Pancreas (tissue), 10 donors: ENCODE data around the gene IFT81. TPM values are rescaled to one million over a fixed set of nuclear protein-coding genes. Genes with fewer than 3 reads are reported as not detected.

Experiments used
- ATAC-seq, 4 donors: fragments of 200-7000 bp; cut with Tn5 transposase; one replicate each; pipeline versions ENCODE4 v1.8.0 to v1.9.1; 2020; ENCODE audit warnings: mild to moderate bottlenecking in 4 of 4, moderate library complexity in 4 of 4
- DNase-seq, 6 donors: peaks; one replicate each; pipeline ENCODE4 v3.0.0-alpha.2; 2020
- FAIRE-seq: peaks from 2 replicates; lab custom pipeline; 2012; peaks lifted over from hg19 to GRCh38; lab: Jason Lieb, UNC
- H3K27ac ChIP-seq, 4 donors: fragments of 200-600 bp; sonication (generic); 1 replicate in 3 of 4; 2 replicates in 1 of 4; pipeline versions ENCODE4 v1.5.0 to v1.8.0; 2020
- H3K27me3 ChIP-seq, 4 donors: fragments of 200-600 bp; one replicate each; pipeline ENCODE4 v1.8.0; 2021
- H3K36me3 ChIP-seq, 3 donors: fragments of 200-600 bp; sonication (generic) in 1 of 3; one replicate each; pipeline versions ENCODE4 v1.5.0 to v1.8.0; 2020 to 2021
- H3K4me1 ChIP-seq, 3 donors: fragments of 200-600 bp; one replicate each; pipeline ENCODE4 v1.8.0; 2021
- H3K4me3 ChIP-seq, 4 donors: fragments of 200-600 bp; sonication (generic) in 2 of 4; one replicate each; pipeline versions ENCODE4 v1.5.0 to v1.8.0; 2020 to 2021
- H3K9me3 ChIP-seq, 4 donors: fragments of 200-600 bp; one replicate each; pipeline ENCODE4 v1.8.0; 2021
- CTCF ChIP-seq, 4 donors: fragments of 200-600 bp; sonication (generic) in 3 of 4; IDR thresholded peaks; one replicate each; pipeline versions ENCODE4 v1.5.0 to v1.8.0; 2021; ENCODE audit warnings: antibody characterized with exemption in 4 of 4
- WGBS, 2 donors: extraction: QIAGEN DNeasy Blood & Tissue Kit; methylation state at CpG; one replicate each; pipeline ENCODE4 v1.1.7; 2013; 5-methylcytosine and 5-hydroxymethylcytosine counted together
- intact Hi-C, 3 donors: fragments of 100-400 bp; cut with DNase I; formaldehyde crosslinking; loops; one replicate each; pipeline versions ENCODE4 v1.11.1 to v1.14.2; 2022
- polyA plus RNA-seq, 2 donors: library from polyadenylated mRNA; stranded (reverse); fragments of 200-250 nt; gene quantifications; one replicate each; pipeline ENCODE4 v1.2.3, GENCODE V29; 2013
- total RNA-seq, 6 donors: library from RNA; stranded (reverse); fragmentation: NEBNext Ultra II Directional in 4 of 6; extraction: Animal tissue kit (Norgen Biotek cat#: 25700) in 4 of 6; gene quantifications; one replicate each; pipeline versions ENCODE4 v1.2.1 to v1.2.4, GENCODE V29; 2021 to 2023
- donor health status: healthy with polysubstance abuse.
- donor health status: DM: no; HTN: no; CAD: no; lungs with moderate emphysema.
- donor health status: DM: no; HTN: no; CAD: no.
- donor health status: control.
- donor health status: control.
- donor health status: Bipolar disorder and iron deficiency.
- donor health status: DM: yes; HTN: yes; CAD: no.
- donor health status: DM: no; HTN: no; CAD: no.
- donor health status: DM: no; HTN: no; CAD: no.
- donor health status: DM: yes; HTN: yes; CAD: no.

IFT81 gene
- total and polyA plus RNA-seq, 8 donors: 2.1 to 7.2 (median 3.4) TPM

GRCh38 chr12:110256780-110257431 lies 132.7 kb downstream of the IFT81 start:
- Histone ChIP-seq H3K9me3 (no peaks in the 10 kb centered on the region), H3K36me3 (no peaks in the 10 kb centered on the region), H3K4me3 (no peak overlapping the region), H3K27ac (peak overlapping the region in 1 of 4 donors; percentile 3), H3K27me3 (no peaks in the 10 kb centered on the region), H3K4me1 (no peaks in the 10 kb centered on the region)
- intact Hi-C loops: no loop called here
- ATAC-seq (peak in 3 of 4 donors; percentile 45 to 72 (median 65)), FAIRE-seq (no peak), DNase-seq (no peak)
- 84 to 85% methylated on average over 12 of the region's 12 CpGs for whole genome bisulfite sequencing, 2 donors
- no peak for TF ChIP-seq CTCF (IDR thresholded peaks at IDR 0.05)

- no peak overlapping the region for H3K27ac ChIP-seq
- H3K36me3 ChIP-seq: no peaks in the 10 kb centered on the region
- DNase-seq (no peak), ATAC-seq (no peak), FAIRE-seq (no peak)
- 84 to 89% methylated on average over 12 of the region's 12 CpGs for WGBS, 2 donors
- no peaks in the 10 kb centered on the region for H3K27me3 ChIP-seq
- H3K4me1 ChIP-seq: no peaks in the 10 kb centered on the region
- no peak for TF ChIP-seq CTCF (IDR thresholded peaks at IDR 0.05)
- no peaks in the 10 kb centered on the region for H3K9me3 ChIP-seq
- intact Hi-C loops: no loop called here
- no peak overlapping the region for H3K4me3 ChIP-seq
These were observed 134.3 kb downstream of the IFT81 start for GRCh38 chr12:110258466-110258865.

- no peaks in the 10 kb centered on the region for H3K36me3 ChIP-seq
- H3K4me3 ChIP-seq: no peak overlapping the region
- H3K4me1 ChIP-seq: no peaks in the 10 kb centered on the region
- ATAC-seq: no peak
- TF ChIP-seq CTCF (IDR thresholded peaks at IDR 0.05): no peak
- no peak for DNase-seq
- WGBS, 2 donors: 74 to 80% methylated on average over 17 of the region's 17 CpGs
- no peak for FAIRE-seq
- no peak overlapping the region for H3K27ac ChIP-seq
- no peaks in the 10 kb centered on the region for H3K27me3 ChIP-seq
- intact Hi-C loops: no loop called here
- H3K9me3 ChIP-seq: no peaks in the 10 kb centered on the region
These were observed 138.6 kb downstream of the IFT81 start for GRCh38 chr12:110262442-110263388.

GRCh38 chr12:110266381-110266960 lies 142.3 kb downstream of the IFT81 start:
- ATAC-seq (no peak), DNase-seq (no peak), FAIRE-seq (no peak)
- Histone ChIP-seq H3K36me3 (no peaks in the 10 kb centered on the region), H3K27ac (no peak overlapping the region), H3K4me1 (peaks cover 0 to 9% (median 0%) of the 10 kb centered on the region in 3 donors), H3K9me3 (no peaks in the 10 kb centered on the region), H3K27me3 (no peaks in the 10 kb centered on the region), H3K4me3 (no peak overlapping the region)
- WGBS, 2 donors: 63 to 66% methylated on average over 5 of the region's 5 CpGs
- no peak for TF ChIP-seq CTCF (IDR thresholded peaks at IDR 0.05)
- intact Hi-C loops: no loop called here
